ENCODE measurements around the gene RORC.
A peak's percentile ranks its signal among the peaks of the same experiment; 100 is the strongest.
"Not testable (repeated sequence)": the region's sequence is repeated elsewhere in the genome, so short reads cannot be mapped to it uniquely, and the experiment has no call there.

RORC gene

GRCh38 chr1:151859891-151860293 is 28.3 kb upstream of the RORC start:
- Histone ChIP-seq H3K9me3 (ENCODE audit: control insufficient read depth, low read length) (no peaks in the 10 kb centered on the region), H3K4me1 (ENCODE audit: control insufficient read depth, insufficient read depth, low read length, poor library complexity, severe bottlenecking) (peaks cover 24% of the 10 kb centered on the region), H3K4me3 (ENCODE audit: extremely low read depth, insufficient read depth, low read length, poor library complexity, severe bottlenecking) (no peak overlapping the region), H3K36me3 (ENCODE audit: control insufficient read depth, insufficient read depth, low read length) (no peaks in the 10 kb centered on the region), H3K27ac (ENCODE audit: low read depth, low read length, severe bottlenecking) (no peak overlapping the region)
- WGBS, 2 experiments (ENCODE audit: insufficient coverage in 2 of 2): 68 to 82% methylated on average over 3 of the region's 6 CpGs

GRCh38 chr1:151858886-151859665 is 27.5 kb upstream of the RORC start:
- Histone ChIP-seq H3K27ac (ENCODE audit: low read depth, low read length, severe bottlenecking) (no peak overlapping the region), H3K4me3 (ENCODE audit: extremely low read depth, insufficient read depth, low read length, poor library complexity, severe bottlenecking) (no peak overlapping the region), H3K4me1 (ENCODE audit: control insufficient read depth, insufficient read depth, low read length, poor library complexity, severe bottlenecking) (peaks cover 24% of the 10 kb centered on the region), H3K9me3 (ENCODE audit: control insufficient read depth, low read length) (no peaks in the 10 kb centered on the region), H3K36me3 (ENCODE audit: control insufficient read depth, insufficient read depth, low read length) (no peaks in the 10 kb centered on the region)
- 84 to 90% methylated on average over 6 of the region's 6 CpGs for WGBS, 2 experiments (ENCODE audit: insufficient coverage in 2 of 2)

GRCh38 chr1:151858030-151858746 is 26.6 kb upstream of the RORC start:
- Histone ChIP-seq H3K4me3 (ENCODE audit: extremely low read depth, insufficient read depth, low read length, poor library complexity, severe bottlenecking) (no peak overlapping the region), H3K4me1 (ENCODE audit: control insufficient read depth, insufficient read depth, low read length, poor library complexity, severe bottlenecking) (peaks cover 24% of the 10 kb centered on the region), H3K9me3 (ENCODE audit: control insufficient read depth, low read length) (no peaks in the 10 kb centered on the region), H3K27ac (ENCODE audit: low read depth, low read length, severe bottlenecking) (no peak overlapping the region), H3K36me3 (ENCODE audit: control insufficient read depth, insufficient read depth, low read length) (no peaks in the 10 kb centered on the region)
- WGBS, 2 experiments (ENCODE audit: insufficient coverage in 2 of 2): 61 to 93% methylated on average over 2 to 3 of the region's 3 CpGs

- no peak overlapping the region for H3K4me3 ChIP-seq (ENCODE audit: extremely low read depth, insufficient read depth, low read length, poor library complexity, severe bottlenecking)
- H3K9me3 ChIP-seq (ENCODE audit: control insufficient read depth, low read length): no peaks in the 10 kb centered on the region
- H3K36me3 ChIP-seq (ENCODE audit: control insufficient read depth, insufficient read depth, low read length): no peaks in the 10 kb centered on the region
- 52 to 60% methylated on average over 3 of the region's 4 CpGs for whole genome bisulfite sequencing, 2 experiments (ENCODE audit: insufficient coverage in 2 of 2)
- peak overlapping the region; percentile 32 for H3K27ac ChIP-seq (ENCODE audit: low read depth, low read length, severe bottlenecking)
- H3K4me1 ChIP-seq (ENCODE audit: control insufficient read depth, insufficient read depth, low read length, poor library complexity, severe bottlenecking): peaks cover 24% of the 10 kb centered on the region
These were observed 24.3 kb upstream of the RORC start for GRCh38 chr1:151855933-151856332.

GRCh38 chr1:151855516-151855915 is 23.9 kb upstream of the RORC start:
- Histone ChIP-seq H3K27ac (ENCODE audit: low read depth, low read length, severe bottlenecking) (peak overlapping the region; percentile 32), H3K4me1 (ENCODE audit: control insufficient read depth, insufficient read depth, low read length, poor library complexity, severe bottlenecking) (peaks cover 24% of the 10 kb centered on the region)
- 88 to 94% methylated on average over 5 to 6 of the region's 8 CpGs for WGBS, 2 experiments (ENCODE audit: insufficient coverage in 2 of 2)
- H3K9me3 ChIP-seq (ENCODE audit: control insufficient read depth, low read length); H3K36me3 ChIP-seq (ENCODE audit: control insufficient read depth, insufficient read depth, low read length); H3K4me3 ChIP-seq (ENCODE audit: extremely low read depth, insufficient read depth, low read length, poor library complexity, severe bottlenecking): not testable (repeated sequence)

- Histone ChIP-seq H3K36me3 (ENCODE audit: control insufficient read depth, insufficient read depth, low read length) (no peaks in the 10 kb centered on the region), H3K4me1 (ENCODE audit: control insufficient read depth, insufficient read depth, low read length, poor library complexity, severe bottlenecking) (peaks cover 24% of the 10 kb centered on the region), H3K27ac (ENCODE audit: low read depth, low read length, severe bottlenecking) (no peak overlapping the region), H3K9me3 (ENCODE audit: control insufficient read depth, low read length) (no peaks in the 10 kb centered on the region), H3K4me3 (ENCODE audit: extremely low read depth, insufficient read depth, low read length, poor library complexity, severe bottlenecking) (no peak overlapping the region)
- WGBS, 2 experiments (ENCODE audit: insufficient coverage in 2 of 2): 94 to 100% methylated on average over 1 to 5 of the region's 7 CpGs
These were observed 23.1 kb upstream of the RORC start for GRCh38 chr1:151854658-151855057.

GRCh38 chr1:151853411-151853943 is 21.9 kb upstream of the RORC start, which contains the start of gene THEM5:
Gene THEM5, minus strand, starts transcription at chr1:151853712. Its CDS starts 147 bp downstream, at chr1:151853565.
- WGBS, 2 experiments (ENCODE audit: insufficient coverage in 2 of 2): 85 to 98% methylated on average over 5 of the region's 5 CpGs
- no peak within 1 kb of the TSS for H3K27ac ChIP-seq (ENCODE audit: low read depth, low read length, severe bottlenecking)
- no peak within 1 kb of the TSS for H3K4me3 ChIP-seq (ENCODE audit: extremely low read depth, insufficient read depth, low read length, poor library complexity, severe bottlenecking)
- peaks cover 18% of the 10 kb centered on the region for H3K4me1 ChIP-seq (ENCODE audit: control insufficient read depth, insufficient read depth, low read length, poor library complexity, severe bottlenecking)
- no peaks in the 10 kb centered on the region for H3K9me3 ChIP-seq (ENCODE audit: control insufficient read depth, low read length)
- no peaks in the 10 kb centered on the region for H3K36me3 ChIP-seq (ENCODE audit: control insufficient read depth, insufficient read depth, low read length)

- H3K4me3 ChIP-seq (ENCODE audit: extremely low read depth, insufficient read depth, low read length, poor library complexity, severe bottlenecking): no peak overlapping the region
- no peak overlapping the region for H3K27ac ChIP-seq (ENCODE audit: low read depth, low read length, severe bottlenecking)
- H3K9me3 ChIP-seq (ENCODE audit: control insufficient read depth, low read length): no peaks in the 10 kb centered on the region
- H3K36me3 ChIP-seq (ENCODE audit: control insufficient read depth, insufficient read depth, low read length): no peaks in the 10 kb centered on the region
- whole genome bisulfite sequencing, 2 experiments (ENCODE audit: insufficient coverage in 2 of 2): 95 to 96% methylated on average over 4 of the region's 4 CpGs
- peaks cover 12% of the 10 kb centered on the region for H3K4me1 ChIP-seq (ENCODE audit: control insufficient read depth, insufficient read depth, low read length, poor library complexity, severe bottlenecking)
These were observed 21.1 kb upstream of the RORC start for GRCh38 chr1:151852733-151853132.

- 92% methylated on average over 8 of the region's 8 CpGs for WGBS, 2 experiments (ENCODE audit: insufficient coverage in 2 of 2)
- Histone ChIP-seq H3K27ac (ENCODE audit: low read depth, low read length, severe bottlenecking) (no peak overlapping the region), H3K4me1 (ENCODE audit: control insufficient read depth, insufficient read depth, low read length, poor library complexity, severe bottlenecking) (peaks cover 16% of the 10 kb centered on the region), H3K36me3 (ENCODE audit: control insufficient read depth, insufficient read depth, low read length) (no peaks in the 10 kb centered on the region), H3K9me3 (ENCODE audit: control insufficient read depth, low read length) (no peaks in the 10 kb centered on the region), H3K4me3 (ENCODE audit: extremely low read depth, insufficient read depth, low read length, poor library complexity, severe bottlenecking) (no peak overlapping the region)
These were observed 20.3 kb upstream of the RORC start for GRCh38 chr1:151851886-151852285.

GRCh38 chr1:151849871-151850270 is 18.3 kb upstream of the RORC start:
- no peaks in the 10 kb centered on the region for H3K36me3 ChIP-seq (ENCODE audit: control insufficient read depth, insufficient read depth, low read length)
- no peaks in the 10 kb centered on the region for H3K9me3 ChIP-seq (ENCODE audit: control insufficient read depth, low read length)
- no peak overlapping the region for H3K4me3 ChIP-seq (ENCODE audit: extremely low read depth, insufficient read depth, low read length, poor library complexity, severe bottlenecking)
- no peak overlapping the region for H3K27ac ChIP-seq (ENCODE audit: low read depth, low read length, severe bottlenecking)
- peaks cover 19% of the 10 kb centered on the region for H3K4me1 ChIP-seq (ENCODE audit: control insufficient read depth, insufficient read depth, low read length, poor library complexity, severe bottlenecking)

GRCh38 chr1:151849126-151849525 is 17.5 kb upstream of the RORC start:
- no peaks in the 10 kb centered on the region for H3K9me3 ChIP-seq (ENCODE audit: control insufficient read depth, low read length)
- H3K4me1 ChIP-seq (ENCODE audit: control insufficient read depth, insufficient read depth, low read length, poor library complexity, severe bottlenecking): peaks cover 22% of the 10 kb centered on the region
- no peaks in the 10 kb centered on the region for H3K36me3 ChIP-seq (ENCODE audit: control insufficient read depth, insufficient read depth, low read length)
- 97 to 100% methylated on average over 2 of the region's 3 CpGs for WGBS, 2 experiments (ENCODE audit: insufficient coverage in 2 of 2)
- no peak overlapping the region for H3K4me3 ChIP-seq (ENCODE audit: extremely low read depth, insufficient read depth, low read length, poor library complexity, severe bottlenecking)
- no peak overlapping the region for H3K27ac ChIP-seq (ENCODE audit: low read depth, low read length, severe bottlenecking)
